Measurements from ENCODE around the gene PDE8B. TPM values are rescaled to one million over a fixed set of nuclear protein-coding genes. Genes with fewer than 3 reads are reported as not detected.

PDE8B gene
- polyA plus RNA-seq, 1 donor (not counting 4 experiments of a cell fraction or from before 2014, with no cell fraction given): not detected

DNA sequence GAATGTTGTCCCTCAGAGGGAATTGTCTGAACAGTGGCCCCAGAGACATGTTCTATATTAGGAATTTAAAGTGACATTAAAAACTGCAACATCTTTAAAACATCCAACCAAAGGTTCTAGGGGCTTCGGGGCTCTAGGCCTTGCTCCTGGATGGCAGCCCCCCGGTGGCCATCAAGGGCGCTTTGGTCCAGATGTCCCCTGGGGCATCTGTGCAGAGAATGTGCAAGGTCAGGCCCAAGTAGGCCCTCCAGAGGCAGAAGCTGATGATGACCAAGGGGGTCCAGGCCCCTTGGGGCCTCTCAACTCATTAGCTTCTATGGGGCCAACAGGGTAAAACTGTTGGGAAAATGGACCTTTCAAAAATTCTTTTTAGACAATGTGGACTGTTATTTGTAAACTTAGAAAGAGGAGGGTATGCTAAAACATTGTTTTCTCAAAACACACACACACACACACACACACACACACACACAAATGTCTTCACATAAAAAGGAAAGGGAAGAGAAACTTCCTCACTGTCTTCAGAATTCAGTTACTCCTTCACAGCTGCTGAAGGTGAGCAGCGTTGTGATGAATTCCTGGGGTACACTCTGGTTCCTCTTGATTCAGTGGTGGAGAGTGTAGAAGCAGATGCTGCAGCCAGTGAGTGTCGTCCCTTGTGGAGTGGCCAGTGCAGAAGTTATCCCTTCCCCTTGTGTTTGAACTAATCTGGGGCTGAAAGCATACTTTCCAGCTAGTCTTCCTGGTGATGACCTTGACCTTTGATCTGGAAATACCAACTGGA lies 156.4 kb downstream of the PDE8B start:
- H3K9me1 ChIP-seq (ENCODE audit: control insufficient read depth, extremely low read depth, insufficient read depth, low read length): no peaks in the 10 kb centered on the region
- no peak overlapping the region for H2AFZ ChIP-seq (ENCODE audit: control insufficient read depth, low read length)
- FAIRE-seq (no peak), DNase-seq (ENCODE audit: low read depth, low spot score) (no peak)
- H3K79me2 ChIP-seq (ENCODE audit: control insufficient read depth, insufficient read depth, low read length): no peaks in the 10 kb centered on the region
- TF ChIP-seq, protein P1, sequence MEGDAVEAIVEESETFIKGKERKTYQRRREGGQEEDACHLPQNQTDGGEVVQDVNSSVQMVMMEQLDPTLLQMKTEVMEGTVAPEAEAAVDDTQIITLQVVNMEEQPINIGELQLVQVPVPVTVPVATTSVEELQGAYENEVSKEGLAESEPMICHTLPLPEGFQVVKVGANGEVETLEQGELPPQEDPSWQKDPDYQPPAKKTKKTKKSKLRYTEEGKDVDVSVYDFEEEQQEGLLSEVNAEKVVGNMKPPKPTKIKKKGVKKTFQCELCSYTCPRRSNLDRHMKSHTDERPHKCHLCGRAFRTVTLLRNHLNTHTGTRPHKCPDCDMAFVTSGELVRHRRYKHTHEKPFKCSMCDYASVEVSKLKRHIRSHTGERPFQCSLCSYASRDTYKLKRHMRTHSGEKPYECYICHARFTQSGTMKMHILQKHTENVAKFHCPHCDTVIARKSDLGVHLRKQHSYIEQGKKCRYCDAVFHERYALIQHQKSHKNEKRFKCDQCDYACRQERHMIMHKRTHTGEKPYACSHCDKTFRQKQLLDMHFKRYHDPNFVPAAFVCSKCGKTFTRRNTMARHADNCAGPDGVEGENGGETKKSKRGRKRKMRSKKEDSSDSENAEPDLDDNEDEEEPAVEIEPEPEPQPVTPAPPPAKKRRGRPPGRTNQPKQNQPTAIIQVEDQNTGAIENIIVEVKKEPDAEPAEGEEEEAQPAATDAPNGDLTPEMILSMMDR (optimal IDR thresholded peaks at IDR 0.05 in 1 of 3, IDR thresholded peaks at IDR 0.05 in 1 of 3, conservative IDR thresholded peaks at IDR 0.05 in 1 of 3; ENCODE audit: extremely low read depth in 1 of 3, insufficient read depth in 2 of 3, low read length in 3 of 3): no peak
- TF ChIP-seq EZH2 (IDR thresholded peaks at IDR 0.05; ENCODE audit: low read length): no peak
- no peaks in the 10 kb centered on the region for H4K20me1 ChIP-seq (ENCODE audit: control insufficient read depth, extremely low read depth, insufficient read depth, low read length)
- no peak overlapping the region for H3K4me3 ChIP-seq (ENCODE audit: control insufficient read depth in 2 of 3, extremely low read depth in 1 of 3, insufficient read depth in 2 of 3, low read depth in 1 of 3, low read length in 3 of 3)
- H3K27me3 ChIP-seq (ENCODE audit: control insufficient read depth, extremely low read depth, insufficient read depth, low read length): no peaks in the 10 kb centered on the region
- no peaks in the 10 kb centered on the region for H3K9me3 ChIP-seq (ENCODE audit: control insufficient read depth, low read depth, low read length)
- no peak overlapping the region for H3K27ac ChIP-seq (ENCODE audit: control insufficient read depth, insufficient read depth, low read length)
- no peak overlapping the region for H3K9ac ChIP-seq (ENCODE audit: control insufficient read depth, extremely low read depth, insufficient read depth, low read length)
- no peaks in the 10 kb centered on the region for H3K36me3 ChIP-seq (ENCODE audit: control insufficient read depth in 2 of 2, extremely low read depth in 1 of 2, insufficient read depth in 2 of 2, low read length in 2 of 2)
- no peaks in the 10 kb centered on the region for H3K4me1 ChIP-seq (ENCODE audit: control insufficient read depth, extremely low read depth, insufficient read depth, low read length)
- no peak overlapping the region for H3K4me2 ChIP-seq (ENCODE audit: control insufficient read depth, extremely low read depth, insufficient read depth, low read depth, low read length)
- dilution Hi-C loops (cut with MboI; ENCODE audit: extremely low pct_ligation_motif_present, low sequenced_read_pairs): no loop called here

DNA sequence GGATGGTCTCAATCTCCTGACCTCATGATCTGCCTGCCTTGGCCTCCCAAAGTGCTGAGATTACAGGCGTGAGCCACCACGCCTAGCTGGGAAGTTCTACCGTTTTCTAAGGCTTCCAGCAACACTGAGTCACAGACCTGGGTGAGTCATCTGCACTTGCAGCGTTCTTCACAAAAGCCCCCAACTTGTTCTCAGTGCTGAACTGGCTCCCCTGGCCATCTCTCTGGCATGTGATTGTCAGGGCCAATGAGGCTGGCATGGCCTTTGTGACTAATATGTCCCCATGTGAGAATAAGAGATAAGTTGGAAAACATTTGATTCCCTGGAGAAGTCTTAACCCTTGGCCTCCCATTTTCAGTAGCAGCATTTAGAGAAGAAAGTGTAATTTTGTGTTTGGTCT lies 157.3 kb downstream of the PDE8B start:
- FAIRE-seq (no peak), DNase-seq (ENCODE audit: low read depth, low spot score) (no peak)
- TF ChIP-seq EZH2 (IDR thresholded peaks at IDR 0.05; ENCODE audit: low read length): no peak
- TF ChIP-seq, protein P1 (optimal IDR thresholded peaks at IDR 0.05 in 1 of 3, IDR thresholded peaks at IDR 0.05 in 1 of 3, conservative IDR thresholded peaks at IDR 0.05 in 1 of 3; ENCODE audit: extremely low read depth in 1 of 3, insufficient read depth in 2 of 3, low read length in 3 of 3): no peak

More for the DNA sequence above, 157.3 kb downstream of the PDE8B start:
- Histone ChIP-seq H2AFZ (ENCODE audit: control insufficient read depth, low read length) (no peak overlapping the region), H3K9me3 (ENCODE audit: control insufficient read depth, low read depth, low read length) (no peaks in the 10 kb centered on the region), H3K4me3 (ENCODE audit: control insufficient read depth in 2 of 3, extremely low read depth in 1 of 3, insufficient read depth in 2 of 3, low read depth in 1 of 3, low read length in 3 of 3) (no peak overlapping the region), H3K9me1 (ENCODE audit: control insufficient read depth, extremely low read depth, insufficient read depth, low read length) (no peaks in the 10 kb centered on the region), H3K9ac (ENCODE audit: control insufficient read depth, extremely low read depth, insufficient read depth, low read length) (no peak overlapping the region), H3K4me1 (ENCODE audit: control insufficient read depth, extremely low read depth, insufficient read depth, low read length) (no peaks in the 10 kb centered on the region), H3K36me3 (ENCODE audit: control insufficient read depth in 2 of 2, extremely low read depth in 1 of 2, insufficient read depth in 2 of 2, low read length in 2 of 2) (no peaks in the 10 kb centered on the region), H4K20me1 (ENCODE audit: control insufficient read depth, extremely low read depth, insufficient read depth, low read length) (no peaks in the 10 kb centered on the region), H3K27ac (ENCODE audit: control insufficient read depth, insufficient read depth, low read length) (no peak overlapping the region), H3K4me2 (ENCODE audit: control insufficient read depth, extremely low read depth, insufficient read depth, low read depth, low read length) (no peak overlapping the region), H3K79me2 (ENCODE audit: control insufficient read depth, insufficient read depth, low read length) (no peaks in the 10 kb centered on the region), H3K27me3 (ENCODE audit: control insufficient read depth, extremely low read depth, insufficient read depth, low read length) (no peaks in the 10 kb centered on the region)
- dilution Hi-C loops (cut with MboI; ENCODE audit: extremely low pct_ligation_motif_present, low sequenced_read_pairs): no loop called here

Data from keratinocyte (primary cell).